Upper lobe of left lung (tissue), 6 donors: Measurements from ENCODE around the gene OGFOD3. TPM values are rescaled to one million over a fixed set of nuclear protein-coding genes. Genes with fewer than 3 reads are reported as not detected.
A peak's percentile ranks its signal among the peaks of the same experiment; 100 is the strongest.

Experiments used
- ATAC-seq, 2 donors: fragments of 200-7000 bp; cut with Tn5 transposase; one replicate each; pipeline ENCODE4 v1.9.1; 2022; ENCODE audit warnings: mild to moderate bottlenecking in 2 of 2, moderate library complexity in 2 of 2; ENCODE audit not compliant: low FRiP score in 2 of 2
- DNase-seq, 2 donors: peaks; one replicate each; pipeline ENCODE4 v3.0.0-alpha.2; 2019 to 2020
- H3K27ac ChIP-seq, 4 donors: fragments of 200-600 bp; sonication (generic); one replicate each; pipeline ENCODE4 v1.5.1; 2016 to 2019
- H3K27me3 ChIP-seq, 4 donors: fragments of 200-600 bp; sonication (generic); one replicate each; pipeline ENCODE4 v1.5.1; 2017 to 2019
- H3K36me3 ChIP-seq, 4 donors: fragments of 200-600 bp; sonication (generic); one replicate each; pipeline ENCODE4 v1.5.1; 2016 to 2019
- H3K4me1 ChIP-seq, 4 donors: fragments of 200-600 bp; sonication (generic); one replicate each; pipeline ENCODE4 v1.5.1; 2018 to 2019
- H3K4me3 ChIP-seq, 4 donors: fragments of 200-600 bp; sonication (generic); one replicate each; pipeline ENCODE4 v1.5.1; 2017 to 2019; ENCODE audit warnings: mild to moderate bottlenecking in 2 of 4, moderate library complexity in 1 of 4
- H3K9me3 ChIP-seq, 4 donors: fragments of 200-600 bp; sonication (generic); one replicate each; pipeline ENCODE4 v1.5.1; 2018 to 2019
- CTCF ChIP-seq, 6 experiments: fragments of 450-650 bp in 4 of 6; fragments of 200-600 bp in 2 of 6; sonication (generic) in 2 of 6; IDR thresholded peaks; one replicate each; pipeline ENCODE4 v1.5.1; 2016 to 2019; ENCODE audit warnings: antibody characterized with exemption in 6 of 6
- EP300 ChIP-seq, 4 donors: sonication (generic); formaldehyde crosslinking; IDR thresholded peaks; one replicate each; pipeline ENCODE4 v1.5.1; 2017; ENCODE audit warnings: antibody characterized with exemption in 4 of 4, control low read depth in 2 of 4
- POLR2A ChIP-seq, 4 donors: fragments of 450-650 bp; IDR thresholded peaks; one replicate each; pipeline ENCODE4 v1.5.1; 2016 to 2017; ENCODE audit warnings: antibody characterized with exemption in 4 of 4, mild to moderate bottlenecking in 2 of 4
- POLR2AphosphoS5 ChIP-seq, 2 donors: sonication (generic); formaldehyde crosslinking; IDR thresholded peaks; one replicate each; pipeline ENCODE4 v1.5.1; 2017; ENCODE audit warnings: antibody characterized with exemption in 2 of 2
- WGBS, 2 donors: methylation state at CpG; one replicate each; pipeline ENCODE4 v1.1.5; 2017 to 2018; 5-methylcytosine and 5-hydroxymethylcytosine counted together
- total RNA-seq, 6 donors: library from RNA; depleted of rRNA in 4 of 6; stranded (reverse); fragments of >200 nt in 4 of 6; gene quantifications; one replicate each; pipeline versions ENCODE4 v1.1.0 to v1.2.1, GENCODE V29; 2016 to 2021
- donor health status: DM: no; HTN: no; CAD: no; lungs with moderate emphysema.
- donor health status: DM: no; HTN: yes; CAD: no; lungs with severe emphysema.

Gene OGFOD3
- total RNA-seq, 6 donors from 2014 or later = 20.0 to 76.9 (median 38.2) TPM

GRCh38 chr17:82386255-82386831, 32.0 kb downstream of the OGFOD3 start:
- H3K4me3 ChIP-seq = no peak overlapping the region
- peak in 1 of 2 donors; percentile 62 for ATAC-seq
- TF ChIP-seq CTCF (IDR thresholded peaks at IDR 0.05) (no peak), EP300 (IDR thresholded peaks at IDR 0.05) (no peak), POLR2AphosphoS5 (IDR thresholded peaks at IDR 0.05) (no peak), POLR2A (IDR thresholded peaks at IDR 0.05) (no peak)
- peaks cover 7 to 14% (median 9%) of the 10 kb centered on the region in 4 donors for H3K4me1 ChIP-seq
- WGBS, 2 donors = 44 to 47% methylated on average over 5 to 17 of the region's 17 CpGs
- no peak overlapping the region for H3K27ac ChIP-seq
- H3K27me3 ChIP-seq = peaks cover 0 to 15% (median 7%) of the 10 kb centered on the region in 4 donors
- H3K9me3 ChIP-seq = no peaks in the 10 kb centered on the region
- DNase-seq = no peak
- H3K36me3 ChIP-seq = peaks cover 0 to 1% (median under 1%) of the 10 kb centered on the region in 4 donors

GRCh38 chr17:82385559-82386254, 32.7 kb downstream of the OGFOD3 start:
- no peaks in the 10 kb centered on the region for H3K9me3 ChIP-seq
- TF ChIP-seq POLR2A (IDR thresholded peaks at IDR 0.05) (no peak), POLR2AphosphoS5 (IDR thresholded peaks at IDR 0.05) (no peak), CTCF (IDR thresholded peaks at IDR 0.05) (no peak), EP300 (IDR thresholded peaks at IDR 0.05) (no peak)
- peak in 1 of 2 donors; percentile 56 for ATAC-seq
- DNase-seq = peak in 1 of 2 donors; percentile 79
- H3K27ac ChIP-seq = no peak overlapping the region
- H3K4me1 ChIP-seq = peaks cover 7 to 18% (median 9%) of the 10 kb centered on the region in 4 donors
- 25 to 34% methylated on average over 4 to 22 of the region's 26 CpGs for WGBS, 2 donors
- H3K27me3 ChIP-seq = peaks cover 0 to 15% (median 7%) of the 10 kb centered on the region in 4 donors
- H3K36me3 ChIP-seq = no peaks in the 10 kb centered on the region
- H3K4me3 ChIP-seq = no peak overlapping the region

- Histone ChIP-seq H3K27me3 (peaks cover 0 to 15% (median 7%) of the 10 kb centered on the region in 4 donors), H3K4me1 (peaks cover 7 to 18% (median 9%) of the 10 kb centered on the region in 4 donors), H3K36me3 (no peaks in the 10 kb centered on the region), H3K27ac (no peak overlapping the region), H3K4me3 (no peak overlapping the region), H3K9me3 (no peaks in the 10 kb centered on the region)
- ATAC-seq (peak; percentile 44 to 74), DNase-seq (peak in 1 of 2 donors; percentile 89)
- TF ChIP-seq CTCF (IDR thresholded peaks at IDR 0.05) = peak in 3 of 6 experiments; percentile 22 to 38 (median 26)
- TF ChIP-seq POLR2A (IDR thresholded peaks at IDR 0.05) = no peak
- no peak for TF ChIP-seq EP300 (IDR thresholded peaks at IDR 0.05)
- TF ChIP-seq POLR2AphosphoS5 (IDR thresholded peaks at IDR 0.05) = no peak
- WGBS, 2 donors = 56 to 82% methylated on average over 2 to 15 of the region's 26 CpGs
Observed at GRCh38 chr17:82384730-82385481, 33.5 kb downstream of the OGFOD3 start.

GRCh38 chr17:82384051-82384729, 34.2 kb downstream of the OGFOD3 start:
- H3K4me1 ChIP-seq = peaks cover 7 to 18% (median 9%) of the 10 kb centered on the region in 4 donors
- WGBS, 2 donors = 69 to 78% methylated on average over 3 to 22 of the region's 22 CpGs
- DNase-seq (peak in 1 of 2 donors; percentile 68), ATAC-seq (no peak)
- TF ChIP-seq EP300 (IDR thresholded peaks at IDR 0.05) (no peak), POLR2A (IDR thresholded peaks at IDR 0.05) (no peak), CTCF (IDR thresholded peaks at IDR 0.05) (no peak), POLR2AphosphoS5 (IDR thresholded peaks at IDR 0.05) (no peak)
- H3K27ac ChIP-seq = no peak overlapping the region
- no peaks in the 10 kb centered on the region for H3K36me3 ChIP-seq
- H3K9me3 ChIP-seq = no peaks in the 10 kb centered on the region
- H3K4me3 ChIP-seq = no peak overlapping the region
- peaks cover 0 to 17% (median 8%) of the 10 kb centered on the region in 4 donors for H3K27me3 ChIP-seq
